IgD-negative memory B cell (primary cell): ENCODE measurements around the gene ITPRIP. TPM values are rescaled to one million over a fixed set of nuclear protein-coding genes. Genes with fewer than 3 reads are reported as not detected.

Source experiments
- H3K27ac Mint-ChIP-seq, 3 donors: one replicate each; pipeline ENCODE4 v1.8.0; 2020 to 2022; ENCODE audit warnings: mild to moderate bottlenecking in 3 of 3, mixed read lengths in 3 of 3, moderate library complexity in 1 of 3
- H3K27me3 Mint-ChIP-seq: one replicate; pipeline ENCODE4 v1.8.0; 2021; ENCODE audit warnings: mixed read lengths
- H3K36me3 Mint-ChIP-seq: one replicate; pipeline ENCODE4 v1.8.0; 2020; ENCODE audit warnings: mild to moderate bottlenecking, mixed read lengths
- H3K4me1 Mint-ChIP-seq, 3 donors: one replicate each; pipeline ENCODE4 v1.8.0; 2020 to 2022; ENCODE audit warnings: mixed read lengths in 3 of 3, mild to moderate bottlenecking in 1 of 3
- H3K4me3 Mint-ChIP-seq, 4 donors: one replicate each; pipeline ENCODE4 v1.8.0; 2020 to 2022; ENCODE audit warnings: mild to moderate bottlenecking in 4 of 4, mixed read lengths in 4 of 4, moderate library complexity in 3 of 4
- H3K9me3 Mint-ChIP-seq, 3 donors: one replicate each; pipeline ENCODE4 v1.8.0; 2020 to 2021; ENCODE audit warnings: mixed read lengths in 3 of 3, mild to moderate bottlenecking in 1 of 3
- polyA plus RNA-seq: library from polyadenylated mRNA; unstranded; fragments of 300-500 nt; fragmentation: Illumina TruSeq; gene quantifications from one replicate; pipeline ENCODE4 v1.2.3, GENCODE V29; 2021

ITPRIP gene, protein sequence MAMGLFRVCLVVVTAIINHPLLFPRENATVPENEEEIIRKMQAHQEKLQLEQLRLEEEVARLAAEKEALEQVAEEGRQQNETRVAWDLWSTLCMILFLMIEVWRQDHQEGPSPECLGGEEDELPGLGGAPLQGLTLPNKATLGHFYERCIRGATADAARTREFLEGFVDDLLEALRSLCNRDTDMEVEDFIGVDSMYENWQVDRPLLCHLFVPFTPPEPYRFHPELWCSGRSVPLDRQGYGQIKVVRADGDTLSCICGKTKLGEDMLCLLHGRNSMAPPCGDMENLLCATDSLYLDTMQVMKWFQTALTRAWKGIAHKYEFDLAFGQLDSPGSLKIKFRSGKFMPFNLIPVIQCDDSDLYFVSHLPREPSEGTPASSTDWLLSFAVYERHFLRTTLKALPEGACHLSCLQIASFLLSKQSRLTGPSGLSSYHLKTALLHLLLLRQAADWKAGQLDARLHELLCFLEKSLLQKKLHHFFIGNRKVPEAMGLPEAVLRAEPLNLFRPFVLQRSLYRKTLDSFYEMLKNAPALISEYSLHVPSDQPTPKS
- 22.8 TPM for polyA plus RNA-seq

DNA sequence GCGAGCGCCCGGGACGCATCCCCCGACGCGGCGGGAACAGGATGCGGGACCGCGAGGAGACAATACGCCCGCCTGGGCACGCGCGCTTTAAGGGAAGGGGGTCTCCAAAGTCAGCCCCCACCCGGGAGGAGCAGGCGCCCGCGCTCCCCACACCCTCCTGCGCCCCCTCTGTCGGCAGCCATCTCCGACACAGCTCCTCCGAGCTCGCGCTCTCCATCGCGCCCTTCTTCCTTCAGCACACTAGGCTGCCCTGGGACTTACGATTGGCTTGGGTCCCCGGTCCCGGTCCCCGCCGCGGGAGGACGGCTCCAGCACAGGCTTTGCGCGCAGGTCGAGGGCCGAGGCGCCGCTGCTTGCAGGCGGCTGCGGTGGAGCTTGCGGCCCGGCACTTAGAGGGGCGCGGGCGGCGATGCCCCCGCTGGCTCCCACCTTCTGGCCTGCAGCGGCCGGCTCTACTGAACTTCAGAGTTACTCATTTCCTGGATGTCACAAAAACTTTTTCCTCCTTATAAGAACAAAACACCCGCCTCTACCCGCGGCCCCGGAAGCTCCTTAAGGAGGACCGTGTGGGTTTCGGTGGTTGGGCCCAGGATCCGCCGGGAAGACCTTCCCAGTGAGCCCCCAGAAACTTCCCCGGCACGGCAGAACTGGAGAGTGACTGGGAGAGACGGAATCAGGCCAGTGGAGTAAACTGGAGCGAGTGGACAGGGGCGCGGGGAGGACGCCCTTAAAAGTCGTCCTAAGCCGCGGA lies at the start of gene ITPRIP:
Gene ITPRIP, minus strand, starts transcription at position 481 of the 751 bp plus-strand sequence. CDS start 22,414 bp downstream, outside the sequence.
- Mint-ChIP-seq H3K27ac (peak within 1 kb of the TSS; percentile 97 to 99 (median 98)), H3K27me3 (peaks cover 1% of the 10 kb centered on the region), H3K4me1 (peaks cover 30 to 32% (median 30%) of the 10 kb centered on the region in 3 donors), H3K36me3 (no peaks in the 10 kb centered on the region), H3K9me3 (no peaks in the 10 kb centered on the region), H3K4me3 (peak within 1 kb of the TSS; percentile 99 to 100 (median 99))

- peaks cover 11% of the 10 kb centered on the region for H3K27me3 Mint-ChIP-seq
- peaks cover 0 to 5% (median 0%) of the 10 kb centered on the region in 3 donors for H3K4me1 Mint-ChIP-seq
- H3K36me3 Mint-ChIP-seq = no peaks in the 10 kb centered on the region
- H3K4me3 Mint-ChIP-seq = no peak overlapping the region
- H3K27ac Mint-ChIP-seq = no peak overlapping the region
- H3K9me3 Mint-ChIP-seq = no peaks in the 10 kb centered on the region
These were observed 49.0 kb upstream of the ITPRIP start for GRCh38 chr10:104387130-104387888.

GRCh38 chr10:104380336-104380735 lies 42.1 kb upstream of the ITPRIP start:
- Mint-ChIP-seq H3K4me1 (peaks cover 0 to 2% (median 0%) of the 10 kb centered on the region in 3 donors), H3K36me3 (no peaks in the 10 kb centered on the region), H3K9me3 (no peaks in the 10 kb centered on the region), H3K4me3 (no peak overlapping the region), H3K27me3 (peaks cover 10% of the 10 kb centered on the region), H3K27ac (no peak overlapping the region)

DNA sequence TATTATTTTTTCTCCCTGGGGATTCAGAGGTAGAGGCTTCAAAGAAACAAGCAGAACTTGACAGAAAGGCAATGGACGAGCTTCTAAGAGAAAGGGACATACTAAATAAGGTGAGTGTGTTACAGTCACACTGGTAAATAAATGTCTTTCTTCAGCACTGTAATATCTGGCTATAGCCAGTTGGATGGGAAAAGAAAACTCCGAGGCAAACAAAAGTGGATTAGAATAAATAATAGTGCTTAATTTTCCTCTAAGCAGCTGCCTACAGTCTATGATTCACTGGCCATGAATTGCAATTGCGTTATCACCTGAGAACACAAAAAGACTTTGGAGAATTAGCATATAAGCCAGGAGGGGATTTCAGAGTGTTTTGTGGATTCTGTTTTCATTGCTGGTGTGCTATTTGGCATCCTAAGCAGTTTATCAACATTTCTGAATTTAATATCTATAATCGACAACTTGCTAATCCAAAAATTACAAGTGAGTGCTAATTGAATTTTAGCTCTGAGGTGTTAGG lies 38.6 kb upstream of the ITPRIP start:
- peaks cover 5% of the 10 kb centered on the region for H3K27me3 Mint-ChIP-seq

GRCh38 chr10:104374591-104374990 lies 36.3 kb upstream of the ITPRIP start:
- peaks cover 5% of the 10 kb centered on the region for H3K27me3 Mint-ChIP-seq
- no peak overlapping the region for H3K27ac Mint-ChIP-seq
- H3K9me3 Mint-ChIP-seq = peaks cover 0 to 6% (median 0%) of the 10 kb centered on the region in 3 donors
- H3K36me3 Mint-ChIP-seq = peaks cover 2% of the 10 kb centered on the region
- peaks cover 0 to under 1% (median 0%) of the 10 kb centered on the region in 3 donors for H3K4me1 Mint-ChIP-seq
- H3K4me3 Mint-ChIP-seq = no peak overlapping the region

More for the DNA sequence above, 38.6 kb upstream of the ITPRIP start:
- Mint-ChIP-seq H3K36me3 (no peaks in the 10 kb centered on the region), H3K9me3 (no peaks in the 10 kb centered on the region), H3K4me3 (no peak overlapping the region), H3K27ac (no peak overlapping the region), H3K4me1 (peaks cover 0 to 2% (median 0%) of the 10 kb centered on the region in 3 donors)

- no peak overlapping the region for H3K27ac Mint-ChIP-seq
- peaks cover 4% of the 10 kb centered on the region for H3K36me3 Mint-ChIP-seq
- H3K27me3 Mint-ChIP-seq = peaks cover 4% of the 10 kb centered on the region
- H3K9me3 Mint-ChIP-seq = peaks cover 0 to 6% (median 0%) of the 10 kb centered on the region in 3 donors
- H3K4me1 Mint-ChIP-seq = no peaks in the 10 kb centered on the region
- no peak overlapping the region for H3K4me3 Mint-ChIP-seq
These were observed 33.5 kb upstream of the ITPRIP start for GRCh38 chr10:104371753-104372152.

DNA sequence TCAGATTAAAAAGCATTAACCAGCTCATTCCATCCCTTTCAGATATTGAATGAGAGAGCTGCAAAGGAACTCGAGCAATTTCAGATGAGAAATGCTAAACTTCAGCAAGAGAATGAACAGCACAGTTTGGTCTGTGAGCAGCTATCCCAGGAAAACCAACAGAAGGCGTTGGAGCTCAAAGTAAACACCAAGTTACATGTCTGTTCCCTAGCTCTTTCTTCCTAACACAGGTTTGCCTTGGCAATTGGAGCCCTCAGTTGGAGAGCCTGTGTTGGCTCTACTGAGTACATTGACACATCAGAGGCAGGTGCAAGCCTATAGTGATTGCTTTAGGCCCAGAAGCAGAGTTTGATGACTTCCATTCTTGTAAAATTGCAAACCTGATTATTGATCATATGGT lies 30.1 kb upstream of the ITPRIP start:
- peaks cover 0 to 6% (median 0%) of the 10 kb centered on the region in 3 donors for H3K9me3 Mint-ChIP-seq
- H3K27me3 Mint-ChIP-seq = peaks cover 13% of the 10 kb centered on the region
- no peaks in the 10 kb centered on the region for H3K4me1 Mint-ChIP-seq
- H3K27ac Mint-ChIP-seq = no peak overlapping the region
- no peak overlapping the region for H3K4me3 Mint-ChIP-seq
- peaks cover 4% of the 10 kb centered on the region for H3K36me3 Mint-ChIP-seq

DNA sequence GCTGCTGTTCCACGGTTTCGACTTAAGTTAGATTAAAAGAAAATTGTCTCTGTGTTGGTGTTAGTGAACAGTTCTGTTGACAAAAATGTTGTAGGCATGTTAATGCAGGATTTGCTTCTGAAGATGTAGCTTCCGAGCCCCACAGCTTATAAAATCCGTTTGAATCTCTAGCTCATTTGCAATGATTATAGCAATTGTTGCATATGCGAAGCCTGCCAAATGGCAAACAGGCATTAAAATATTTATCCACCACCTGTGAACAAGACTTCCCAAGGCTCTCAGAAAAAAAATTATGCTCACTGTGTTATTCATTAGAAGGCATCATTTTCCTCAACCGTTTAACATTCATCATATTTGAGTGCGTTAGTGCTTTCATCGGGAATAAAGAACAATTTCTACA lies 29.6 kb upstream of the ITPRIP start:
- no peak overlapping the region for H3K4me3 Mint-ChIP-seq
- H3K27me3 Mint-ChIP-seq = peaks cover 15% of the 10 kb centered on the region
- H3K36me3 Mint-ChIP-seq = peaks cover 4% of the 10 kb centered on the region
- peaks cover 0 to 6% (median 0%) of the 10 kb centered on the region in 3 donors for H3K9me3 Mint-ChIP-seq
- no peak overlapping the region for H3K27ac Mint-ChIP-seq
- no peaks in the 10 kb centered on the region for H3K4me1 Mint-ChIP-seq

GRCh38 chr10:104359811-104360210 lies 21.5 kb upstream of the ITPRIP start:
- H3K27ac Mint-ChIP-seq = no peak overlapping the region
- peaks cover 0 to 3% (median 0%) of the 10 kb centered on the region in 3 donors for H3K9me3 Mint-ChIP-seq
- H3K4me1 Mint-ChIP-seq = no peaks in the 10 kb centered on the region
- peaks cover 2% of the 10 kb centered on the region for H3K36me3 Mint-ChIP-seq
- peaks cover 12% of the 10 kb centered on the region for H3K27me3 Mint-ChIP-seq
- no peak overlapping the region for H3K4me3 Mint-ChIP-seq

- peak within 1 kb of the TSS in 1 of 4 donors; percentile 66 for H3K4me3 Mint-ChIP-seq
- H3K36me3 Mint-ChIP-seq = no peaks in the 10 kb centered on the region
- H3K4me1 Mint-ChIP-seq = peaks cover 12 to 17% (median 14%) of the 10 kb centered on the region in 3 donors
- H3K27ac Mint-ChIP-seq = peak within 1 kb of the TSS; percentile 11 to 79 (median 70)
- H3K27me3 Mint-ChIP-seq = no peaks in the 10 kb centered on the region
- no peaks in the 10 kb centered on the region for H3K9me3 Mint-ChIP-seq
These were observed 15.2 kb upstream of the ITPRIP start, which contains the start of gene CFAP58 for GRCh38 chr10:104353325-104354048. Gene CFAP58 (plus strand): TSS chr10:104353833. CDS start chr10:104353898, 65 bp downstream.

DNA sequence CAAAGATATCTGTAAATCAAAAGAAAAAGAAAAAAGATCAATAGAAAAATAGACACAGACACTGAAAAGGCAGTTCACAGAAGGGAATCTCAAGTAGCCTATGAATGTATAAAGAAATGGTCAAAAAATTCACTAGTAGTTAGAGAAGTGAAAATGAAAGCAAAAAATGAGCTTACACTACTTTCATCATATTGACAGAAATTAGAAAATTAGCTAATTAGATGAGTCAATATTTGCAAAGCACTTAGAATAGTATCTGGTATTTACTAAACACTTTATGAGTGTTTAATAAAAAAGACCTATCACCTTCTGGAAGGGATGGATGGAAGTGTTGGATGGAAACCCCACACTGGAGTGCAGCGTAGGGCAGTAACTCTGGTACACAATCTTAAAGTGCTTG lies 13.7 kb upstream of the ITPRIP start:
- Mint-ChIP-seq H3K36me3 (no peaks in the 10 kb centered on the region), H3K4me1 (peaks cover 15 to 29% (median 20%) of the 10 kb centered on the region in 3 donors), H3K27me3 (no peaks in the 10 kb centered on the region), H3K27ac (peak overlapping the region; percentile 27 to 79 (median 70)), H3K9me3 (no peaks in the 10 kb centered on the region), H3K4me3 (peak overlapping the region in 1 of 4 donors; percentile 66)

- Mint-ChIP-seq H3K36me3 (no peaks in the 10 kb centered on the region), H3K4me1 (peaks cover 15 to 30% (median 20%) of the 10 kb centered on the region in 3 donors), H3K4me3 (peak overlapping the region in 1 of 4 donors; percentile 18), H3K27me3 (no peaks in the 10 kb centered on the region), H3K27ac (peak overlapping the region; percentile 18 to 79 (median 70)), H3K9me3 (no peaks in the 10 kb centered on the region)
These were observed 12.9 kb upstream of the ITPRIP start for GRCh38 chr10:104351061-104351702.

DNA sequence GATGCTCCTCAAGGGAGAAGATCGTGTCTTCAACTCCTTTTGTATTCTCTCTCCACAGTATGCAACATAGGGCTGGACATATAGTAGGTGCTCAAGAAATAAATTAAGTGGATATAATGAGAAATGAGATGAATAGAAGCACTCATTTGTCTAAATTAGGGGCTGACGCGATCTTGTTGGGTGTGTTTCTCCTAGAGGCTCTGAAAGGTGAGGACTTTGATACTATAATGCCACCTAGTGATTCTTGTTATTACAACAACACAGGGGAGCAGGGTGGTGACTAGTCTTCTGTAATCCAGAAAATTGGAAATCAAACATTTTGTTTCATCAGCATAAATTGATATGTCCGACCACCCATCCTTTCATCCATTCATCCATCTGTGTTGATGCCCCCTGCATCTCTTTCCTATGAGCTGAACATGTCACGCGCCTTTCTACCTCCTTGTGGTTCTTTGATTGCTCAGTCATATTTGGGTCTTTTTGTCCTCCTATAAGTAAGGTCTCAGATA lies 11.9 kb upstream of the ITPRIP start:
- H3K27ac Mint-ChIP-seq = no peak overlapping the region
- H3K4me1 Mint-ChIP-seq = peaks cover 20 to 34% (median 20%) of the 10 kb centered on the region in 3 donors
- H3K9me3 Mint-ChIP-seq = peaks cover 0 to 2% (median 0%) of the 10 kb centered on the region in 3 donors
- no peak overlapping the region for H3K4me3 Mint-ChIP-seq
- H3K36me3 Mint-ChIP-seq = no peaks in the 10 kb centered on the region
- H3K27me3 Mint-ChIP-seq = no peaks in the 10 kb centered on the region
